ENCODE measurements around the gene NEMP2.

Gene NEMP2

GRCh38 chr2:190561094-190561493 is 26.6 kb upstream of the NEMP2 start:
- DNase-seq = no peak
- intact Hi-C loops (cut with DNase I) = no loop called here

- peak in 1 of 10 donors; percentile 66 for DNase-seq
- intact Hi-C loops (cut with DNase I) = no loop called here
Observed at GRCh38 chr2:190554357-190555006, 20.0 kb upstream of the NEMP2 start.

- DNase-seq = no peak
- intact Hi-C loops (cut with DNase I) = no loop called here
Observed at GRCh38 chr2:190553254-190553653, 18.7 kb upstream of the NEMP2 start.

- DNase-seq = no peak
- intact Hi-C loops (cut with DNase I) = no loop called here
Observed at GRCh38 chr2:190551928-190552327, 17.4 kb upstream of the NEMP2 start.

GRCh38 chr2:190550137-190550536 is 15.6 kb upstream of the NEMP2 start:
- no peak for DNase-seq
- intact Hi-C loops (cut with DNase I) = no loop called here

- intact Hi-C loops (cut with DNase I) = no loop called here
- no peak for DNase-seq
Observed at GRCh38 chr2:190547886-190548285, 13.4 kb upstream of the NEMP2 start.

GRCh38 chr2:190546734-190547133 is 12.2 kb upstream of the NEMP2 start:
- DNase-seq = no peak
- intact Hi-C loops (cut with DNase I) = no loop called here

- no peak for DNase-seq
- intact Hi-C loops (cut with DNase I) = no loop called here
Observed at GRCh38 chr2:190545555-190546385, 11.2 kb upstream of the NEMP2 start.

GRCh38 chr2:190545093-190545492 is 10.6 kb upstream of the NEMP2 start:
- intact Hi-C loops (cut with DNase I) = no loop called here
- DNase-seq = no peak

GRCh38 chr2:190540048-190540447 is 5.5 kb upstream of the NEMP2 start:
- intact Hi-C loops (cut with DNase I) = no loop called here
- no peak for DNase-seq

- intact Hi-C loops (cut with DNase I) = loop anchor here (10.0 kb wide), 1 partner anchor 67 kb away; no protein-coding TSS in a partner anchor
- DNase-seq = no peak
Observed at GRCh38 chr2:190538201-190538600, 3.7 kb upstream of the NEMP2 start.

GRCh38 chr2:190537765-190538164 is 3.2 kb upstream of the NEMP2 start:
- no peak for DNase-seq
- intact Hi-C loops (cut with DNase I) = loop anchor here (10.0 kb wide), 1 partner anchor 67 kb away; no protein-coding TSS in a partner anchor

GRCh38 chr2:190535586-190535985 is 1.1 kb upstream of the NEMP2 start:
- intact Hi-C loops (cut with DNase I) = loop anchor here (2.0 to 10.0 kb wide), 2 partner anchors 69 to 113 kb away; partner anchors contain the start of gene NAB1
- no peak for DNase-seq

GRCh38 chr2:190535121-190535439 is 558 bp upstream of the NEMP2 start:
- DNase-seq = no peak
- intact Hi-C loops (cut with DNase I) = loop anchor here (2.0 to 10.0 kb wide), 2 partner anchors 70 to 114 kb away; partner anchors contain the start of gene NAB1

- DNase-seq = no peak
- intact Hi-C loops (cut with DNase I) = loop anchor here (2.0 to 10.0 kb wide), 2 partner anchors 71 to 115 kb away; partner anchors contain the start of gene NAB1
Observed at GRCh38 chr2:190533968-190534309, 583 bp downstream of the NEMP2 start.

GRCh38 chr2:190533175-190533967 is 1.2 kb downstream of the NEMP2 start:
- intact Hi-C loops (cut with DNase I) = loop anchor here (10.0 kb wide), 1 partner anchor 71 kb away; no protein-coding TSS in a partner anchor
- no peak for DNase-seq

- DNase-seq = no peak
- intact Hi-C loops (cut with DNase I) = loop anchor here (10.0 kb wide), 1 partner anchor 72 kb away; no protein-coding TSS in a partner anchor
Observed at GRCh38 chr2:190532581-190532980, 1.9 kb downstream of the NEMP2 start.

GRCh38 chr2:190530248-190530900 is 4.1 kb downstream of the NEMP2 start:
- no peak for DNase-seq
- intact Hi-C loops (cut with DNase I) = loop anchor here (10.0 kb wide), 1 partner anchor 74 kb away; no protein-coding TSS in a partner anchor

GRCh38 chr2:190529486-190530247 is 4.9 kb downstream of the NEMP2 start:
- intact Hi-C loops (cut with DNase I) = loop anchor here (5.0 to 10.0 kb wide), 2 partner anchors 75 to 273 kb away; no protein-coding TSS in a partner anchor

More at GRCh38 chr2:190529486-190530247, 4.9 kb downstream of the NEMP2 start:
- DNase-seq = no peak
